Breast epithelium (tissue), 4 donors: ENCODE results near the gene FADD. TPM values are rescaled to one million over a fixed set of nuclear protein-coding genes. Genes with fewer than 3 reads are reported as not detected.
A peak's percentile ranks its signal among the peaks of the same experiment; 100 is the strongest.

Experiments used
- DNase-seq, 2 donors: peaks; one replicate each; pipeline ENCODE4 v3.0.0-alpha.2; 2019; ENCODE audit warnings: low spot score in 2 of 2
- H3K27ac ChIP-seq, 2 donors: fragments of 200-600 bp; sonication (generic) in 1 of 2; one replicate each; pipeline ENCODE4 v1.5.1; 2016 to 2019; ENCODE audit warnings: mild to moderate bottlenecking in 1 of 2
- H3K27me3 ChIP-seq, 2 donors: fragments of 200-600 bp; sonication (generic) in 1 of 2; one replicate each; pipeline versions ENCODE4 v1.5.1 to v1.6.0; 2017 to 2019; ENCODE audit warnings: control low read depth in 1 of 2, mild to moderate bottlenecking in 1 of 2
- H3K36me3 ChIP-seq: fragments of 200-600 bp; one replicate; pipeline ENCODE4 v1.5.1; 2019
- H3K4me1 ChIP-seq, 2 donors: fragments of 200-600 bp; sonication (generic); one replicate each; pipeline ENCODE4 v1.5.1; 2016 to 2019; ENCODE audit warnings: control low read depth in 1 of 2
- H3K4me3 ChIP-seq, 3 donors: fragments of 200-600 bp; sonication (generic); 1 replicate in 2 of 3; 2 replicates in 1 of 3; pipeline ENCODE4 v1.5.1; 2016 to 2019; ENCODE audit warnings: mild to moderate bottlenecking in 3 of 3, moderate library complexity in 2 of 3
- H3K9me3 ChIP-seq, 2 donors: fragments of 200-600 bp; sonication (generic) in 1 of 2; one replicate each; pipeline ENCODE4 v1.5.1; 2016 to 2019; ENCODE audit warnings: control low read depth in 1 of 2
- POLR2A ChIP-seq: fragments of 450-650 bp; IDR thresholded peaks from one replicate; pipeline ENCODE4 v1.6.1; 2016; ENCODE audit warnings: antibody characterized with exemption, mild to moderate bottlenecking, moderate library complexity
- POLR2AphosphoS5 ChIP-seq, 3 donors: sonication (generic); formaldehyde crosslinking; IDR thresholded peaks; one replicate each; pipeline ENCODE4 v1.6.1; 2017; ENCODE audit warnings: antibody characterized with exemption in 3 of 3
- intact Hi-C: fragments of 100-400 bp; cut with DNase I; formaldehyde crosslinking; loops from one replicate; pipeline ENCODE4 v1.15.1; 2023; ENCODE audit warnings: low total_unique reads
- total RNA-seq, 3 donors: library from RNA; depleted of rRNA; stranded (reverse); fragments of >200 nt; gene quantifications; one replicate each; pipeline ENCODE4 v1.1.0, GENCODE V29; 2016
- TF ChIP-seq, protein P1 (sequence below), 3 donors: fragments of 450-650 bp; IDR thresholded peaks; one replicate each; pipeline ENCODE4 v1.5.1; 2016 to 2017; ENCODE audit warnings: antibody characterized with exemption in 3 of 3, mild to moderate bottlenecking in 3 of 3, moderate library complexity in 3 of 3

FADD gene
- total RNA-seq, 3 donors from 2014 or later: 17.6 to 33.1 (median 30.2) TPM

DNA sequence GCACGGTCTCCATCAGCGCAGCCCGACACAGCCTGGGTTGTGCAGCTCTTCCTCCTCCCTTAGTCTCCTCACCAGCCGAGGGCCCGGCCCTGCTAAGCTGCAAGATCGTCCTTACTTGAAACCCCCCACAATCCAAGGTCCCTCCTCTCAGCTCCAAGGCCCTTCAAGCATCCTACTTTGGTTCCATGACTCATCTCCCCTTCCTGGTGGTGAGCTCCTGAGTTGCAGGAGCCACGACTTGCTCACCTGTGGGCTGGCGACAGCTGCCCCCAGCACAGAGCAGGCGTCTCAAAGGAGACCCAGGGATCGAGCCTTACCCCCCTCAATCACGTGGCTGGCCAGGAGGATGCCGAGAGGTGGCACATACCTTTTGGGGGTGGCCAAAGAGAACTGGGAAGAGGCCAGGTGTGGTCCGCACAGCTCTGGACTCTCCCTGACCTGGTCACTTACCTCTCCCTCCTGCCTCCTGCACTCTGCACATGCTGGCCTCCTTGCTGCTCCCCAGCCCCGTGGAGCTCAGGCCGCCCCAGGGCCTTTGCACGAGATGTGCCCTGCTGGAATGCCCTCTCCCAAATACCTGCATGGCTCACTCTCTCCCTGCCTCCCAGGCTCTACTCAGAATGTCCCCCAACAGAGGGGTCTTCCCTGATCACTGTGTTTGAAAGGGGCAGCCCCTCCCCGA is 35.2 kb upstream of the FADD start:
- intact Hi-C loops: no loop called here
- no peak for DNase-seq
- no peak for TF ChIP-seq POLR2A
- TF ChIP-seq, protein P1, sequence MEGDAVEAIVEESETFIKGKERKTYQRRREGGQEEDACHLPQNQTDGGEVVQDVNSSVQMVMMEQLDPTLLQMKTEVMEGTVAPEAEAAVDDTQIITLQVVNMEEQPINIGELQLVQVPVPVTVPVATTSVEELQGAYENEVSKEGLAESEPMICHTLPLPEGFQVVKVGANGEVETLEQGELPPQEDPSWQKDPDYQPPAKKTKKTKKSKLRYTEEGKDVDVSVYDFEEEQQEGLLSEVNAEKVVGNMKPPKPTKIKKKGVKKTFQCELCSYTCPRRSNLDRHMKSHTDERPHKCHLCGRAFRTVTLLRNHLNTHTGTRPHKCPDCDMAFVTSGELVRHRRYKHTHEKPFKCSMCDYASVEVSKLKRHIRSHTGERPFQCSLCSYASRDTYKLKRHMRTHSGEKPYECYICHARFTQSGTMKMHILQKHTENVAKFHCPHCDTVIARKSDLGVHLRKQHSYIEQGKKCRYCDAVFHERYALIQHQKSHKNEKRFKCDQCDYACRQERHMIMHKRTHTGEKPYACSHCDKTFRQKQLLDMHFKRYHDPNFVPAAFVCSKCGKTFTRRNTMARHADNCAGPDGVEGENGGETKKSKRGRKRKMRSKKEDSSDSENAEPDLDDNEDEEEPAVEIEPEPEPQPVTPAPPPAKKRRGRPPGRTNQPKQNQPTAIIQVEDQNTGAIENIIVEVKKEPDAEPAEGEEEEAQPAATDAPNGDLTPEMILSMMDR (IDR thresholded peaks at IDR 0.05): no peak
- TF ChIP-seq POLR2AphosphoS5 (IDR thresholded peaks at IDR 0.05): no peak

DNA sequence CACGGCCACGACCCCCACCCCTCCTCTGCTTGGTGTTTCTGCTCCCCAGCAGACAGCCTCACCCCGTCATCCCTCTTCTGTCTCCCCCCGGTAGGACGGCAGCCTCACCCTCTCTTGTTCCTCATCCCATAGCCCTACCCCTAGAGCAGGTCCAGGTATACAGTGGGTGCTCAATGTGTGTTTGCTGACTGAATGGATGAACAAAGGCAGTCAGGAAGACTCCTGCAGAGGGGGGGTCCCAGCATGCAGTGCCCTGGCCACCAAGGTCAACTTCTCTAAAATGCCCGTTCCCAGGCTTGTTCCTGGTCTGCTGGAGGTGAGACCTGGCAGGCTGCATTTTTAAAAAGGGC is 34.7 kb upstream of the FADD start:
- peaks cover 0 to 10% of the 10 kb centered on the region in 2 donors for H3K4me1 ChIP-seq
- no peak for TF ChIP-seq POLR2A
- TF ChIP-seq, protein P1 (IDR thresholded peaks at IDR 0.05): no peak
- TF ChIP-seq POLR2AphosphoS5 (IDR thresholded peaks at IDR 0.05): no peak
- intact Hi-C loops: no loop called here
- no peak overlapping the region for H3K4me3 ChIP-seq
- H3K27me3 ChIP-seq: no peaks in the 10 kb centered on the region
- H3K27ac ChIP-seq: peak overlapping the region; percentile 81 to 91
- no peaks in the 10 kb centered on the region for H3K9me3 ChIP-seq
- no peaks in the 10 kb centered on the region for H3K36me3 ChIP-seq
- DNase-seq: no peak

More for the DNA sequence above, 35.2 kb upstream of the FADD start:
- H3K4me1 ChIP-seq: peaks cover 0 to 10% of the 10 kb centered on the region in 2 donors
- no peaks in the 10 kb centered on the region for H3K36me3 ChIP-seq
- H3K9me3 ChIP-seq: no peaks in the 10 kb centered on the region
- H3K4me3 ChIP-seq: no peak overlapping the region
- H3K27me3 ChIP-seq: no peaks in the 10 kb centered on the region
- peak overlapping the region; percentile 81 to 91 for H3K27ac ChIP-seq

DNA sequence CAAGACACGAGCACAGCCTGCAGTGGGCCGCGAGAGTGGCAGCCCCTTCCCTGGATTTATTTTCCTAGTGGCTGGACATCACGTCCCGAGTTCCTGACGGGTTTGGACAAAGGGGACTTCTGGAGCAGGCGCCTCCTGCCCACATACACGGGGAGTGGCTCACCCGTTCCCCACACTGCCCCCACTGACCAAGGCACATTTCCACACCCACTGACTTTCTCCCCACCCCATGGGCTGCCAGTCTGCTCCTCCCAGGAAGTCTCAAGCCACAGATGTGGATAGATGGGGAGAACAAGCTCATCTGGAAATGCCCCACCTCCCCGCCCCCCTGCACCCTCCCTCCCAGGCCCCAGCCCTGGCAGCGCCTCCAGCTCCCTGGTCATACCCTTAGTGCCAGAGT is 34.0 kb upstream of the FADD start:
- peak in 1 of 2 donors; percentile 83 for DNase-seq
- H3K27me3 ChIP-seq: no peaks in the 10 kb centered on the region
- H3K4me1 ChIP-seq: peaks cover 0 to 10% of the 10 kb centered on the region in 2 donors
- H3K36me3 ChIP-seq: no peaks in the 10 kb centered on the region
- peak overlapping the region; percentile 81 to 91 for H3K27ac ChIP-seq
- intact Hi-C loops: no loop called here
- no peak overlapping the region for H3K4me3 ChIP-seq
- TF ChIP-seq POLR2A: no peak
- TF ChIP-seq POLR2AphosphoS5 (IDR thresholded peaks at IDR 0.05): no peak
- TF ChIP-seq, protein P1 (IDR thresholded peaks at IDR 0.05): peak in 1 of 3 donors; percentile 12
- no peaks in the 10 kb centered on the region for H3K9me3 ChIP-seq

DNA sequence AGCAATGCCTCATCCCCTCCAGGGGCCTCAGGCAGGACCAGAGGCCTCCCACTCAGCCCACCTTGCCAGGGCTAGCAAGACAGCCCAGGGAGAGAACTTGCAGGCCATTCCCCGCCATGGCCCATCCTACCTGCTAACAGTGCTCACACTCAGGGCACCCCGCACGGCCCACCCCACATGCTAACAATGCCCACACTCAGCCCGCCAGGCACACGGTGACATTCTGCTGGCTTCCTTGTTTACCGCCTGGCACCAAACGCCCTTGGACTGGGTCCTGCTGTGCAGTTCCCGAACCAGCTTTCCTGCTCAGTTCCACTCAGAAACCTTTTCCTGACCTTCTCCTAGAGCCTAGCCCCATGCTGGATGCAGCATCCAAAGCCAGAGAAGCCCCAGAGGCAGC is 33.5 kb upstream of the FADD start:
- TF ChIP-seq, protein P1 (IDR thresholded peaks at IDR 0.05): no peak
- TF ChIP-seq POLR2AphosphoS5 (IDR thresholded peaks at IDR 0.05): peak in 1 of 3 donors; percentile 33
- DNase-seq: peak; percentile 72 to 81
- Histone ChIP-seq H3K36me3 (no peaks in the 10 kb centered on the region), H3K9me3 (no peaks in the 10 kb centered on the region), H3K27ac (peak overlapping the region; percentile 81 to 91), H3K4me1 (peaks cover 0 to 10% of the 10 kb centered on the region in 2 donors), H3K4me3 (peak overlapping the region in 1 of 3 donors; percentile 25), H3K27me3 (no peaks in the 10 kb centered on the region)
- intact Hi-C loops: no loop called here

DNA sequence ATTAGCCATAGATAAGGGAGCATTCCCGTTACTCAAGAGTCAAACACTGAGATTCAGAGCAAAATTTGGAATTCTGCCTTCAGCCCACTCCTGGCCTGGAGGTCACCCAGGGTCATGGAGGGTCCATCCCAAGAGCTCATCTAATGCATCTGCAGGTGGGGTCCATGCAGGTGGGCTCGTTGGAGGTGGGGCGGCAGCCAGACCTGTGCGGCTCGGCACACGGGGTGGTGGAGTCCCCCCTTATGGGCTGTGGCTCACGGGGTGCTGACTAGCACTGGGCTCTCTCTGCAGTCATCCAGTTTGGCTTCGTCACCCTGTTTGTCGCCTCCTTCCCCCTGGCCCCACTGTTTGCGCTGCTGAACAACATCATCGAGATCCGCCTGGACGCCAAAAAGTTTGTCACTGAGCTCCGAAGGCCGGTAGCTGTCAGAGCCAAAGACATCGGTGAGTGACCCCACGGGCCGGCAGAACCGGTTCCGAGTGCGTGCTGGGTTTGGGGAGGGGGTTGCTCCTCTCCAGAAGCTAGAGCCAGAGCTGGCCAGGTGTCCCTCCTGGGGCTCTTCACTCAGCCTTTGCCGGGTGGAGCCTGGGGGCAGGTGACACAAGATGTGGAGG is 32.4 kb upstream of the FADD start:
- Histone ChIP-seq H3K27me3 (no peaks in the 10 kb centered on the region), H3K36me3 (no peaks in the 10 kb centered on the region), H3K9me3 (no peaks in the 10 kb centered on the region), H3K4me3 (no peak overlapping the region), H3K4me1 (peaks cover 3 to 10% of the 10 kb centered on the region in 2 donors), H3K27ac (peak overlapping the region; percentile 81 to 91)
- DNase-seq: peak in 1 of 2 donors; percentile 75
- TF ChIP-seq, protein P1 (IDR thresholded peaks at IDR 0.05): no peak
- TF ChIP-seq POLR2AphosphoS5 (IDR thresholded peaks at IDR 0.05) (no peak), POLR2A (no peak)
- intact Hi-C loops: no loop called here
